MM.1S (cell line): ENCODE measurements around the gene NEU4.

Source experiments
- CTCF ChIP-seq: fragments of 300-600 bp; sonication (generic); IDR thresholded peaks from 2 replicates; pipeline ENCODE4 v1.5.1; 2016; ENCODE audit warnings: antibody characterized with exemption, low read length, mixed read lengths
- EZH2 ChIP-seq: fragments of 300-600 bp; sonication (generic); optimal IDR thresholded peaks from 2 replicates; pipeline ENCODE3; 2017; ENCODE audit warnings: low read depth, mild to moderate bottlenecking, antibody characterized with exemption, low read length, mixed read lengths

- TF ChIP-seq CTCF, result no peak
- TF ChIP-seq EZH2, result no peak
Measured at GRCh38 chr2:241762321-241762932, 46.6 kb upstream of the NEU4 start.
